ENCODE data around the gene SPO11.
"Not testable (repeated sequence)": the region's sequence is repeated elsewhere in the genome, so short reads cannot be mapped to it uniquely, and the experiment has no call there.

SPO11 gene

GRCh38 chr20:57341663-57342062 is 12.1 kb downstream of the SPO11 start:
- H3K4me3 ChIP-seq (ENCODE audit: low read depth, low read length) = no peak overlapping the region
- H3K36me3 ChIP-seq (ENCODE audit: insufficient read depth, low read length) = no peaks in the 10 kb centered on the region
- H3K4me1 ChIP-seq (ENCODE audit: control insufficient read depth, insufficient read depth, low read length, unreplicated experiment) = peaks cover 2% of the 10 kb centered on the region
- H2AFZ ChIP-seq (ENCODE audit: low read length, unreplicated experiment) = no peak overlapping the region
- H3K27ac ChIP-seq (ENCODE audit: low read depth, low read length) = no peak overlapping the region
- H3K79me2 ChIP-seq (ENCODE audit: control insufficient read depth, insufficient read depth, low read length, unreplicated experiment) = no peaks in the 10 kb centered on the region
- H3K27me3 ChIP-seq (ENCODE audit: insufficient read depth, low read length) = peaks cover 28% of the 10 kb centered on the region

- no peak overlapping the region for H3K27ac ChIP-seq (ENCODE audit: low read depth, low read length)
- peaks cover 3% of the 10 kb centered on the region for H3K4me1 ChIP-seq (ENCODE audit: control insufficient read depth, insufficient read depth, low read length, unreplicated experiment)
- H3K36me3 ChIP-seq (ENCODE audit: insufficient read depth, low read length) = no peaks in the 10 kb centered on the region
- H3K79me2 ChIP-seq (ENCODE audit: control insufficient read depth, insufficient read depth, low read length, unreplicated experiment) = no peaks in the 10 kb centered on the region
- peaks cover 20% of the 10 kb centered on the region for H3K27me3 ChIP-seq (ENCODE audit: insufficient read depth, low read length)
- H3K4me3 ChIP-seq (ENCODE audit: low read depth, low read length) = no peak overlapping the region
- no peak overlapping the region for H2AFZ ChIP-seq (ENCODE audit: low read length, unreplicated experiment)
Observed at GRCh38 chr20:57342829-57343228, 13.2 kb downstream of the SPO11 start.

GRCh38 chr20:57346477-57346876 is 16.9 kb downstream of the SPO11 start:
- H3K4me3 ChIP-seq (ENCODE audit: low read depth, low read length) = no peak overlapping the region
- H3K27ac ChIP-seq (ENCODE audit: low read depth, low read length) = no peak overlapping the region
- peaks cover 9% of the 10 kb centered on the region; the same call in 1 of the 2 replicates for H3K27me3 ChIP-seq (ENCODE audit: insufficient read depth, low read length)
- no peak overlapping the region for H2AFZ ChIP-seq (ENCODE audit: low read length, unreplicated experiment)
- H3K4me1 ChIP-seq (ENCODE audit: control insufficient read depth, insufficient read depth, low read length, unreplicated experiment) = peaks cover 3% of the 10 kb centered on the region
- no peaks in the 10 kb centered on the region for H3K36me3 ChIP-seq (ENCODE audit: insufficient read depth, low read length)
- H3K79me2 ChIP-seq (ENCODE audit: control insufficient read depth, insufficient read depth, low read length, unreplicated experiment) = peaks cover 5% of the 10 kb centered on the region

- H3K4me1 ChIP-seq (ENCODE audit: control insufficient read depth, insufficient read depth, low read length, unreplicated experiment) = peaks cover 9% of the 10 kb centered on the region
- H3K36me3 ChIP-seq (ENCODE audit: insufficient read depth, low read length) = no peaks in the 10 kb centered on the region
- H3K27me3 ChIP-seq (ENCODE audit: insufficient read depth, low read length) = no peaks in the 10 kb centered on the region
- H2AFZ ChIP-seq (ENCODE audit: low read length, unreplicated experiment) = no peak overlapping the region
- H3K4me3 ChIP-seq (ENCODE audit: low read depth, low read length) = no peak overlapping the region
- H3K27ac ChIP-seq (ENCODE audit: low read depth, low read length) = no peak overlapping the region
- H3K79me2 ChIP-seq (ENCODE audit: control insufficient read depth, insufficient read depth, low read length, unreplicated experiment) = peaks cover 14% of the 10 kb centered on the region
Observed at GRCh38 chr20:57347393-57347792, 17.8 kb downstream of the SPO11 start.

GRCh38 chr20:57348200-57348921 is 18.8 kb downstream of the SPO11 start:
- H2AFZ ChIP-seq (ENCODE audit: low read length, unreplicated experiment); H3K27ac ChIP-seq (ENCODE audit: low read depth, low read length): not testable (repeated sequence)

GRCh38 chr20:57348922-57349574 is 19.4 kb downstream of the SPO11 start:
- not testable (repeated sequence) for H3K27ac ChIP-seq (ENCODE audit: low read depth, low read length); H2AFZ ChIP-seq (ENCODE audit: low read length, unreplicated experiment); H3K36me3 ChIP-seq (ENCODE audit: insufficient read depth, low read length); H3K27me3 ChIP-seq (ENCODE audit: insufficient read depth, low read length); H3K4me3 ChIP-seq (ENCODE audit: low read depth, low read length)
- H3K79me2 ChIP-seq (ENCODE audit: control insufficient read depth, insufficient read depth, low read length, unreplicated experiment) = peaks cover 29% of the 10 kb centered on the region
- H3K4me1 ChIP-seq (ENCODE audit: control insufficient read depth, insufficient read depth, low read length, unreplicated experiment) = peaks cover 17% of the 10 kb centered on the region

More at GRCh38 chr20:57348200-57348921, 18.8 kb downstream of the SPO11 start:
- Histone ChIP-seq H3K4me1 (ENCODE audit: control insufficient read depth, insufficient read depth, low read length, unreplicated experiment) (peaks cover 17% of the 10 kb centered on the region), H3K79me2 (ENCODE audit: control insufficient read depth, insufficient read depth, low read length, unreplicated experiment) (peaks cover 24% of the 10 kb centered on the region)
- not testable (repeated sequence) for H3K4me3 ChIP-seq (ENCODE audit: low read depth, low read length); H3K36me3 ChIP-seq (ENCODE audit: insufficient read depth, low read length); H3K27me3 ChIP-seq (ENCODE audit: insufficient read depth, low read length)

- Histone ChIP-seq H3K79me2 (ENCODE audit: control insufficient read depth, insufficient read depth, low read length, unreplicated experiment) (peaks cover 29% of the 10 kb centered on the region), H3K27ac (ENCODE audit: low read depth, low read length) (no peak overlapping the region), H3K4me3 (ENCODE audit: low read depth, low read length) (no peak overlapping the region), H3K4me1 (ENCODE audit: control insufficient read depth, insufficient read depth, low read length, unreplicated experiment) (peaks cover 17% of the 10 kb centered on the region), H3K27me3 (ENCODE audit: insufficient read depth, low read length) (no peaks in the 10 kb centered on the region), H3K36me3 (ENCODE audit: insufficient read depth, low read length) (peaks cover 19% of the 10 kb centered on the region; the same call in 1 of the 2 replicates), H2AFZ (ENCODE audit: low read length, unreplicated experiment) (no peak overlapping the region)
Observed at GRCh38 chr20:57350081-57350710, 20.6 kb downstream of the SPO11 start.

- Histone ChIP-seq H2AFZ (ENCODE audit: low read length, unreplicated experiment) (peak overlapping the region; percentile 5), H3K4me3 (ENCODE audit: low read depth, low read length) (peak overlapping the region; percentile 92)
Observed at GRCh38 chr20:57350726-57351041, 21.1 kb downstream of the SPO11 start.

GRCh38 chr20:57351042-57351783 is 21.6 kb downstream of the SPO11 start, which contains the start of gene RAE1:
TSS of gene RAE1 (plus strand) at chr20:57351255. CDS start at chr20:57354039, 2,784 bp downstream.
- Histone ChIP-seq H3K4me3 (ENCODE audit: low read depth, low read length) (peak within 1 kb of the TSS; percentile 92), H3K27me3 (ENCODE audit: insufficient read depth, low read length) (no peaks in the 10 kb centered on the region), H3K36me3 (ENCODE audit: insufficient read depth, low read length) (peaks cover 28% of the 10 kb centered on the region), H3K4me1 (ENCODE audit: control insufficient read depth, insufficient read depth, low read length, unreplicated experiment) (peaks cover 17% of the 10 kb centered on the region), H3K27ac (ENCODE audit: low read depth, low read length) (peak within 1 kb of the TSS; percentile 64), H3K79me2 (ENCODE audit: control insufficient read depth, insufficient read depth, low read length, unreplicated experiment) (peaks cover 29% of the 10 kb centered on the region), H2AFZ (ENCODE audit: low read length, unreplicated experiment) (peak within 1 kb of the TSS; percentile 5)

More at GRCh38 chr20:57350726-57351041, 21.1 kb downstream of the SPO11 start:
- Histone ChIP-seq H3K79me2 (ENCODE audit: control insufficient read depth, insufficient read depth, low read length, unreplicated experiment) (peaks cover 29% of the 10 kb centered on the region), H3K4me1 (ENCODE audit: control insufficient read depth, insufficient read depth, low read length, unreplicated experiment) (peaks cover 17% of the 10 kb centered on the region), H3K27ac (ENCODE audit: low read depth, low read length) (peak overlapping the region; percentile 64), H3K36me3 (ENCODE audit: insufficient read depth, low read length) (peaks cover 23% of the 10 kb centered on the region)
- not testable (repeated sequence) for H3K27me3 ChIP-seq (ENCODE audit: insufficient read depth, low read length)

- H3K27me3 ChIP-seq (ENCODE audit: insufficient read depth, low read length) = no peaks in the 10 kb centered on the region
- H3K4me3 ChIP-seq (ENCODE audit: low read depth, low read length) = peak overlapping the region; percentile 92
- peaks cover 14% of the 10 kb centered on the region for H3K4me1 ChIP-seq (ENCODE audit: control insufficient read depth, insufficient read depth, low read length, unreplicated experiment)
- H2AFZ ChIP-seq (ENCODE audit: low read length, unreplicated experiment) = no peak overlapping the region
- no peak overlapping the region for H3K27ac ChIP-seq (ENCODE audit: low read depth, low read length)
- peaks cover 31% of the 10 kb centered on the region for H3K36me3 ChIP-seq (ENCODE audit: insufficient read depth, low read length)
- peaks cover 29% of the 10 kb centered on the region for H3K79me2 ChIP-seq (ENCODE audit: control insufficient read depth, insufficient read depth, low read length, unreplicated experiment)
Observed at GRCh38 chr20:57352305-57352704, 22.7 kb downstream of the SPO11 start.

All from ACC112 (cell line).